Measurements from ENCODE around the gene DIPK1C. TPM values are rescaled to one million over a fixed set of nuclear protein-coding genes. Genes with fewer than 3 reads are reported as not detected.

DIPK1C gene
- total RNA-seq, 1 experiment from 2014 or later, result not detected

DNA sequence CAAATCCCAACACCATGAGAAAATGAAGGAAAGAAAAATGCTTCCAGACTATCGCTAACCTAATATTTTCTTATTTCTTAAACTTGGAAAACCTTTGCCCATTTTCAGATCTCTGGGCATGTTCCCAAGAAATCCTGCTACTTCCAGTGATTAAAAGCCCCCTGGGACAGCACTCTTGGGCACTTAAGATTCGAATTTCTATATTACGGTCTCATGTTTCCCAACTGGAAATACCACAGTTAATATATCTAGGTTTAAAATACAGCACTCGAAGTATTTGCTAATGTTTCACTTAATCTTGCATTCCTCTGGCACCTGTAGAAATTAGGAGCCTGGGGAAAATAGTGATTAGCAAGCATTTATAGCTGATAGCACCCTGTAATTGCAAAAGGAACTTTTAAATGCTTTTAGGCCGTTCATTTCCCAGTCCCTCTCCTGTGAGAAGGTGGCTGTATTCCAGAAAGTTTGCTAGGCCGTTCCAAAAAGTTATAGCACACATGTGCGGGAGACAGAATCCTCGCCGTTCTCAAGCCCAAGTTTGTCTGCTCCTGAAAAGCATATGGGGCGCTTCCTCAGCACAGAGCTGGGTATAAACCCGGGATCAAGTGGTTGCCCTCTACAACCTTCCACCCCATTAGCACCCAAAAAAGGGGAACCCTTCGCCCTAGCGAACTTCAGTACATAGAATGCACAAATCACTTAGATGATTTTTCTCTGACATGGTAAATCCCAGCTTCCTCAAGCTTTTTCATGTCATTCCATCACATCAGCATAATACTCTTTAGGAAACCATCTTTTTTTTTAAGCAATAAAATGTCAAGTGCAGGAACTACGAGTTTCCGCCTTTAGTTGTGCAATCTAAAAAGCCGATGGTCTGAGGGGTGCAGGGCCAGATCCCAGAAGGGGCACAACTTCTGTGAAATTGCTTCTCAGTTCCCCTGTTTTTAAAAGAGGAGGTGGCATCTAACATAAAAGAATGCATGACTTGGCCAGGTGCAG lies 60.6 kb downstream of the DIPK1C start:
- no TSS peak for BruUV-seq (replicated peaks)
- no peaks in the 10 kb centered on the region for H3K36me3 ChIP-seq (ENCODE audit: control insufficient read depth, insufficient read depth, low read length)
- ChIA-PET CTCF (no interaction called here), POLR2A (no interaction called here)
- intact Hi-C loops (cut with micrococcal nuclease; ENCODE audit: unreplicated experiment), result loop anchor here (10.0 kb wide), 1 partner anchor 58 kb away; the partner anchor contains the start of gene DIPK1C
- TF ChIP-seq, protein P1, sequence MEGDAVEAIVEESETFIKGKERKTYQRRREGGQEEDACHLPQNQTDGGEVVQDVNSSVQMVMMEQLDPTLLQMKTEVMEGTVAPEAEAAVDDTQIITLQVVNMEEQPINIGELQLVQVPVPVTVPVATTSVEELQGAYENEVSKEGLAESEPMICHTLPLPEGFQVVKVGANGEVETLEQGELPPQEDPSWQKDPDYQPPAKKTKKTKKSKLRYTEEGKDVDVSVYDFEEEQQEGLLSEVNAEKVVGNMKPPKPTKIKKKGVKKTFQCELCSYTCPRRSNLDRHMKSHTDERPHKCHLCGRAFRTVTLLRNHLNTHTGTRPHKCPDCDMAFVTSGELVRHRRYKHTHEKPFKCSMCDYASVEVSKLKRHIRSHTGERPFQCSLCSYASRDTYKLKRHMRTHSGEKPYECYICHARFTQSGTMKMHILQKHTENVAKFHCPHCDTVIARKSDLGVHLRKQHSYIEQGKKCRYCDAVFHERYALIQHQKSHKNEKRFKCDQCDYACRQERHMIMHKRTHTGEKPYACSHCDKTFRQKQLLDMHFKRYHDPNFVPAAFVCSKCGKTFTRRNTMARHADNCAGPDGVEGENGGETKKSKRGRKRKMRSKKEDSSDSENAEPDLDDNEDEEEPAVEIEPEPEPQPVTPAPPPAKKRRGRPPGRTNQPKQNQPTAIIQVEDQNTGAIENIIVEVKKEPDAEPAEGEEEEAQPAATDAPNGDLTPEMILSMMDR (IDR thresholded peaks at IDR 0.05; ENCODE audit: insufficient read depth in 1 of 2, low read depth in 1 of 2, low read length in 1 of 2, severe bottlenecking in 1 of 2, unreplicated experiment in 1 of 2), result no peak
- no peaks in the 10 kb centered on the region for H3K9me3 Mint-ChIP-seq (ENCODE audit: unreplicated experiment)
- H3K36me3 Mint-ChIP-seq (ENCODE audit: insufficient read depth, unreplicated experiment), result no peaks in the 10 kb centered on the region
- H3K27me3 ChIP-seq (replicated peaks; ENCODE audit: control insufficient read depth, insufficient read depth, low read length), result no peaks in the 10 kb centered on the region; the same call in 1 of the 2 replicates
- no peak overlapping the region for H3K27ac Mint-ChIP-seq (ENCODE audit: unreplicated experiment)
- no peak overlapping the region for H3K4me3 Mint-ChIP-seq (ENCODE audit: unreplicated experiment)
- no peaks in the 10 kb centered on the region for H3K4me1 ChIP-seq
- DNase-seq, result no peak
- no peaks in the 10 kb centered on the region for H3K9me3 ChIP-seq
- no peak overlapping the region for H3K4me3 ChIP-seq (ENCODE audit: low read depth, low read length)
- peaks cover 3% of the 10 kb centered on the region for H3K27me3 Mint-ChIP-seq (ENCODE audit: insufficient read depth, unreplicated experiment)
- no peaks in the 10 kb centered on the region for H3K4me1 Mint-ChIP-seq (ENCODE audit: low read depth, unreplicated experiment)

DNA sequence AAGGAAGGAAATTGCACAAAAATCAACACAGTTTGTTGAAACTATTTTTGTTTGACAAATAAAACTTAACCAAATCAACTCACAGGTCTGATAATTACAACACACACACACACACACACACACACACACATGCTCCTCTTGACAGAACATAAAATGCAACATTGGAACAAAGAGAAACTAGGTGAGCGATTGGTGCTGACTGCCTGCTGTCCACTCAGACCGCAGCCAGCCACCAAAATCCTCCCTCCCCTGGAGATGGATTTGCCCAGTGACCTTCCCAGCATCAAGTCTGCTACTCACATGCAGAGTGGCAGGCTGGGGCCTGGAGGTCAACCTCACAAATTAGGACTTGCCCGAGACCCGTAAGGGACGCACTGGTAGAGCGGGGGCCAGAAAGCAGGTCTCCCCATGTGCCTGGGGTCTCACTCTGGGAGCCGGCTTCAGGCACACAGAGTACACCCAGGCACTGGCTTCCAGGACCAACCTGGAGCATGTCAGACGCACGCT lies 61.4 kb downstream of the DIPK1C start:
- CTCF ChIA-PET, result no interaction called here
- no peak for DNase-seq

DNA sequence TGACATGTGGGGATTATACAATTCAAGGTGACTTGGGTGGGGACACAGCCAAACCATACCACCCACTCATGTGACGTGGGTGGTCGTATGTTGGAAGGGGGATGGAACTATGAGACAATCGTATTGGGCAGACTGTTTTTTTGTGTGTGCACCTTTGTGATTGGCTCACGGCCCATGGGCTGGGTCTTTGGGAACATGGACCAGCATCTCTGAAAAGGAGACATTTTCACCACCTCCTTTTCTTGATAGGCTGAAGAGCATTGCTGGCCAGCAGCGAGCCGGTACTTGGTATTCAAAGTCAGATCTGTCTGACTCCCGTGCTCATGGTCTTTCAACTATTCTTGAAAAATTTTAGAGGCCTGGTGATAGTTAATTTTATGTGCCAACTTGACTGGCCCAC lies 62.1 kb downstream of the DIPK1C start:
- intact Hi-C loops (cut with micrococcal nuclease; ENCODE audit: unreplicated experiment), result loop anchor here (10.0 kb wide), 1 partner anchor 60 kb away; the partner anchor contains the start of gene DIPK1C
- TF ChIP-seq, protein P1 (IDR thresholded peaks at IDR 0.05; ENCODE audit: insufficient read depth in 1 of 2, low read depth in 1 of 2, low read length in 1 of 2, severe bottlenecking in 1 of 2, unreplicated experiment in 1 of 2), result no peak
- no peak overlapping the region for H3K4me3 ChIP-seq (ENCODE audit: low read depth, low read length)
- CTCF ChIA-PET, result no interaction called here
- no peaks in the 10 kb centered on the region for H3K36me3 ChIP-seq (ENCODE audit: control insufficient read depth, insufficient read depth, low read length)
- no peaks in the 10 kb centered on the region; the same call in 1 of the 2 replicates for H3K27me3 ChIP-seq (replicated peaks; ENCODE audit: control insufficient read depth, insufficient read depth, low read length)
- Mint-ChIP-seq H3K4me1 (ENCODE audit: low read depth, unreplicated experiment) (no peaks in the 10 kb centered on the region), H3K9me3 (ENCODE audit: unreplicated experiment) (no peaks in the 10 kb centered on the region), H3K27ac (ENCODE audit: unreplicated experiment) (no peak overlapping the region), H3K27me3 (ENCODE audit: insufficient read depth, unreplicated experiment) (peaks cover 3% of the 10 kb centered on the region), H3K4me3 (ENCODE audit: unreplicated experiment) (no peak overlapping the region), H3K36me3 (ENCODE audit: insufficient read depth, unreplicated experiment) (no peaks in the 10 kb centered on the region)
- no TSS peak for BruUV-seq (replicated peaks)
- no peaks in the 10 kb centered on the region for H3K9me3 ChIP-seq
- POLR2A ChIA-PET, result no interaction called here
- no peaks in the 10 kb centered on the region for H3K4me1 ChIP-seq
- no peak for DNase-seq

More for the DNA sequence above, 61.4 kb downstream of the DIPK1C start:
- no peaks in the 10 kb centered on the region for H3K4me1 ChIP-seq
- intact Hi-C loops (cut with micrococcal nuclease; ENCODE audit: unreplicated experiment), result loop anchor here (10.0 kb wide), 1 partner anchor 59 kb away; the partner anchor contains the start of gene DIPK1C
- H3K27me3 ChIP-seq (replicated peaks; ENCODE audit: control insufficient read depth, insufficient read depth, low read length), result no peaks in the 10 kb centered on the region; the same call in 1 of the 2 replicates
- H3K9me3 ChIP-seq, result no peaks in the 10 kb centered on the region
- no peaks in the 10 kb centered on the region for H3K9me3 Mint-ChIP-seq (ENCODE audit: unreplicated experiment)
- BruUV-seq (replicated peaks), result no TSS peak
- TF ChIP-seq, protein P1 (IDR thresholded peaks at IDR 0.05; ENCODE audit: insufficient read depth in 1 of 2, low read depth in 1 of 2, low read length in 1 of 2, severe bottlenecking in 1 of 2, unreplicated experiment in 1 of 2), result no peak
- no peak overlapping the region for H3K4me3 Mint-ChIP-seq (ENCODE audit: unreplicated experiment)
- H3K36me3 ChIP-seq (ENCODE audit: control insufficient read depth, insufficient read depth, low read length), result no peaks in the 10 kb centered on the region
- no peak overlapping the region for H3K4me3 ChIP-seq (ENCODE audit: low read depth, low read length)
- H3K4me1 Mint-ChIP-seq (ENCODE audit: low read depth, unreplicated experiment), result no peaks in the 10 kb centered on the region
- H3K27ac Mint-ChIP-seq (ENCODE audit: unreplicated experiment), result no peak overlapping the region
- no peaks in the 10 kb centered on the region for H3K36me3 Mint-ChIP-seq (ENCODE audit: insufficient read depth, unreplicated experiment)
- POLR2A ChIA-PET, result no interaction called here
- peaks cover 3% of the 10 kb centered on the region for H3K27me3 Mint-ChIP-seq (ENCODE audit: insufficient read depth, unreplicated experiment)
